T-helper 1 cell (primary cell): ENCODE results near the gene MUC4.
A peak's percentile ranks its signal among the peaks of the same experiment; 100 is the strongest.
"Not testable (repeated sequence)": the region's sequence is repeated elsewhere in the genome, so short reads cannot be mapped to it uniquely, and the experiment has no call there.

Experiments
- DNase-seq, 5 donors: peaks; one replicate each; pipeline ENCODE4 v3.0.0-alpha.2; 2012 to 2020

The MUC4 gene

GRCh38 chr3:195736866-195737490, 74.8 kb downstream of the MUC4 start:
- no peak for DNase-seq

DNA sequence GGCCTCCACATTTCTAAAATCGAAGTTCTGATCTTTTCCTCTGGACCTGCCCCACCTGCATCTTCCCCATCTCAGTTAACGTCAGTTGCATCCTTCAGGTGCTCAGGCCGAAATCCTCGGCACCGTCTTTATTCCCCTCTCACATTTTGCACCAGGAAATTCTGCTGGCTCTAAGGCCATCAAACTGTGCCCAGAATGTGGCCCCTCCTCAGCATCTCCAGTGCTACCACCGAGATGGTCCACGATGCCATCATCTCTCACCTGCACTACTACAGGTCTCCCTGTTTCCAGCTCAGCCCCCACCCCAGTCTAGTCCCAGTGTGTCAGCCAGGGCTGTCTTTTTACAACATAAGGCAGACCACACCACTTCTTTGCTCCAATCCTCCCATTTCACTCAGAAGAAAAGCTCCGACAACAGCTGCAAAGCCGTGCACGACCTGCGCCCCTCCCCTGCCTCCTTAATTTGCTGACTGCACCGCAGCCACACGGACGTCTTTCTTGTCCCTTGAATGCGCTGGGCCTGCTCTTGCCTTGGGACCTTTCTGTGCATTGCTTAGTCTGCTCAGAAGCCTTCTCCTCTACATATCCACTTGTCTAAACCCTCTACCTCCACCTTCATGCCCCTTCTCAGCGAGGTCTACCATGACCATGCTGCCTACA, 76.6 kb downstream of the MUC4 start:
- DNase-seq, result no peak

DNA sequence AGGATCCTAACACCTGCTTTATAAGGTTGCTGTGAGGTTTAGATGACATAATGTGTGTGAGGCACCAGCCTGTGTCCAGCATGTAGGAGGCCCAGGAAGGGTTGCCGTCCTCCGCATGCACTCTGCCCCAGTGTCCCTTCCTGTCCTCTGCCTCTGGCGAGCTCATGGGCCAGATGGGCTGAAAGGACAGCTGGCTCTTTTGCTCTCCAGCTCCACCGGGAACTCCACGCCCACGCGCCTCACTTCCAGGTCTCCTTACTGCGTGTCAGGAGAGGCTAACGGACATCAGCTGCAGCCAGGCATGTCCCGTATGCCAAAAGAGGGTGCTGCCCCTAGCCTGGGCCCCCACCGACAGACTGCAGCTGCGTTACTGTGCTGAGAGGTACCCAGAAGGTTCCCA, 78.8 kb downstream of the MUC4 start:
- DNase-seq, result no peak

DNA sequence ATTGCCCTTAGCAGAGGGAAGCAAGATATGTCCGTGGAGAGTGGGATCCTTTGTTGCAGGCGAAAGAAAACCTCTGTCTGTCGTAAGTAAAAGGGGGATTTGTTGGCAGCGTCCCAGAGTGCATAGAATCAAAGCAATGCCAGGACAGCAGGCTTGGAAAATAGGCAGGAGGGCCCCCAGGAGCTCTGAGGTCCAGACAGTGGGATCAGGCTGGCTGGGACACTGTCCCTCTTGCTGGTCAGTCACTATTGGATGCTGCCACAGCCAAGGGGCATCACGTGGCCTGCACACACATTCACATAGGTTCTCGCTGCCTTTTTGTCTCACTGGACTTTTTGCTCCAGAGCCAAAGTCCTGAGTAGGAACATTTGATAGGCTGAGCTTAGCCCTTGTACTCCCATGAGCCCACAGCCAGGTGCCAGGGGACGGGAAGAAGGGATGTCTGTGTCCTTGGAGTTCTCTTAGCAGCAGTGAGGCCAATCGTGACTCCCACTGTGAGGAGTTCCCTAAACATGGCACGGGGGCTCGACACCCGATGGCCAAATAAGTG, 80.3 kb downstream of the MUC4 start:
- DNase-seq, result no peak

GRCh38 chr3:195729476-195730251, 82.1 kb downstream of the MUC4 start:
- no peak for DNase-seq

GRCh38 chr3:195728789-195729188, 82.9 kb downstream of the MUC4 start:
- DNase-seq, result not testable (repeated sequence)

- peak in 1 of 5 donors; percentile 45 for DNase-seq
Measured at GRCh38 chr3:195727606-195728195, 84.0 kb downstream of the MUC4 start.

GRCh38 chr3:195725916-195726740, 85.6 kb downstream of the MUC4 start:
- DNase-seq, result not testable (repeated sequence)

DNA sequence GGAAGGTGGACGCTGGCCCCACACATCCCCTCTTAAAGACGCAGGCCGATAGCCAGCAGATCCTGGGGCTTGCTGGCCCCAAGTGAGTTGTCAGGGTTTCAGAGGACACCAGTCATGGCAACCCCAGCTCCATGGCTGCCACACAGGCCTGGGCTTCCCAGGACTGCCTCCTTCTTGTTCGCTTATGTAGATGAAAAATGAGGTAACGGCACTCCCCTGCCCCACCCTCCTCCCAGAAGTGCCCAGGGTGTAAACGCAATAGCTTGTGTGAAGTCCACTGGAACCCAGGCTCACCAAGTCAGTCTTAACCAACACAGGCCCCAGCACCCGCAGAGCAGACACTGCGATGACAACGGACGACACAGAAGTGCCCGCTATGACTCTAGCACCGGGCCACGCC, 87.4 kb downstream of the MUC4 start:
- not testable (repeated sequence) for DNase-seq

DNA sequence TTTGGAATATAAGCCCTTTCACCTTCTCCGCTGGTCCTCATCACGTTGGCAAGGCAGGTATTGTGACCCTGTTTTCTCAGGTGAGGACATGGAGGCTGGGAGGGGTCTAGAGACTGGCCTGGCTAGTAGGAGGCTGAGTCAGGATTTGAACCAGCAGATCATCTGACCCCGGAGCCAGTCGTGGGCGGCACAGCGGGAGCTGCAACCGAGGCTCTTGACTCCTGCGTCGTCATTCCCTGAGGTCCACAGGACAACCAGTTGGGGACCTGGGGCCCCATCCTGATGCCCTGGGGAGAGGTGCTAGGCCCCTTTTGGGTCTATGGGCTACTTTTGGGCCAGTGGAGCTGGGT, 88.8 kb downstream of the MUC4 start:
- not testable (repeated sequence) for DNase-seq

GRCh38 chr3:195722139-195722995, 89.4 kb downstream of the MUC4 start:
- not testable (repeated sequence) for DNase-seq

- DNase-seq, result peak in 1 of 5 donors; percentile 9
Measured at GRCh38 chr3:195720831-195721506, 90.8 kb downstream of the MUC4 start, which contains the start of gene MUC20. TSS of gene MUC20 (plus strand) at chr3:195720978. CDS start at chr3:195721008, 30 bp downstream.

GRCh38 chr3:195719514-195720254, 92.0 kb downstream of the MUC4 start:
- DNase-seq, result not testable (repeated sequence)

- DNase-seq, result no peak
Measured at GRCh38 chr3:195718477-195718984, 93.2 kb downstream of the MUC4 start.

DNA sequence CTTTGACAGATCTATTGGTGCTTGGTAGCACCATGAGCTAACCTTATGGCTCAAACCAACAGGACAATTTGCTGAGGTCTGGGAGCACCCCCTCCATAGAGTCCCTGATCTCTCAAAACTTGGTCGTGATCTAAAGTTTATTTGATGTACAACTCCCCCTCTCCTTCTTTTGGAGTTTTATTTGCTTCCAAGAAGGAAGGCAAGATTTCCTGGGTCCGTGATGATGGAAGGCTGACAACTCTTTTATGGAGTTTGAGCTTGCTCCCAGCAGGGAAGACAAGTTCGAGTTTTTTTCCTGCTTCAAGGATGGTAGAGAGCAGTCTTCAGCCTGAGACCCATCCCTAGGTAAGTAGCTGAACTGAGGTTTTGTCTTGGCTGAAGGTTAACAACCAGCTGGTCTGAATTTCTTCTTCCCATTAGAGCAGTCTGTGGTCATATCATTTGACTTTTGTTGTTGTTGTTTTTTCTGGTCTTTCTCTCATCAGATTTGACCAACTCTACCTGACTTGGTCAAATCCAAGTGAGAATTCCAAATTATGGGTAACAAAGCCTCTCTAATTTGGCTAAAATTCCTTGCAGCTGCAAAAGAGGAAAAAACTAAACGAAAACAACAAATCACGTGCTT, 93.8 kb downstream of the MUC4 start:
- no peak for DNase-seq

GRCh38 chr3:195717416-195717815, 94.3 kb downstream of the MUC4 start:
- no peak for DNase-seq

DNA sequence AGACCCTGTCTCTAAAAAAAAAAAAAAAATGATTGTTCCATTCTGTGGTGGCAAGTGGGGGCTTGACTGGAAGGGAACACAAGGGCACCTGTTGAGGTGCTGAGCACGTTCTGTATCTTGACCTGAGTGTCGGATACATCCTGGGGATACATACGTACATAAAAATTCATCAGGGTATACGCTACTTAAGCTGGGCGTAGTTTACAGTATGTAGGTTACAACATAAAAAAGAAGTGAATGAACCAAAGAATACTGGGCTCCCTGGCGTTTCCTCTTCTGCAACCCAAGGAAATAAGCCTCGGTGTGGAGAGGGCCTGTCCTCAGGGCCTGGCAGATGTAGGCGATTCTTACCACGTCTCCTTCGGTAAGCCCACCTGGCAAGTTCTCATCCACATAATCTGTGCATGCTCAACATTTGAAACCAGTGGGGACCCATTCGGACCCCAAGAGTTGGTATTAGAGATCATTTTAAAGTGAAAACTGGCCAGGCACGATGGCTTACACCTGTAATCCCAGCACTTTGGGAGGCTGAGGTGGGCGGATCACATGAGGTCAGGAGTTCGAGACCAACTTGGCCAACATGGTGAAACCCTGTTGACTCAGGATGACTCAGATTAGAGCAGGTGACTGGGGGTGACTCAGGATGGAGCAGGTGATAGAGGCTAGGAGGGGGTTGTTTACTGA, 96.0 kb downstream of the MUC4 start:
- no peak for DNase-seq

- DNase-seq, result no peak
Measured at GRCh38 chr3:195715134-195715533, 96.6 kb downstream of the MUC4 start.
